H1 (cell line): Measurements from ENCODE around the gene MAGOH. TPM values are rescaled to one million over a fixed set of nuclear protein-coding genes. Genes with fewer than 3 reads are reported as not detected.

Experiments
- JUND ChIP-seq: IDR thresholded peaks from 2 replicates; pipeline ENCODE4 v1.6.1; 2011; ENCODE audit warnings: mild to moderate bottlenecking, improper control_type of control experiment, low read length
- KDM4A ChIP-seq: IDR thresholded peaks from one replicate; pipeline ENCODE4 v1.7.1; 2012; ENCODE audit warnings: low read depth, mild to moderate bottlenecking, moderate library complexity, low read length, inconsistent platforms; ENCODE audit not compliant: severe bottlenecking
- RFX5 ChIP-seq: IDR thresholded peaks from 2 replicates; pipeline ENCODE4 v1.6.1; 2011; ENCODE audit warnings: low read depth, low read length, improper control_type of control experiment, borderline replicate concordance
- SAP30 ChIP-seq: fragments of 300-600 bp; sonication (generic); IDR thresholded peaks from 2 replicates; pipeline ENCODE4 v1.7.1; 2012; ENCODE audit warnings: low read length, moderate library complexity, mild to moderate bottlenecking, inconsistent platforms; ENCODE audit not compliant: insufficient read depth, insufficient replicate concordance
- TBP ChIP-seq: IDR thresholded peaks from 2 replicates; pipeline ENCODE4 v1.6.1; 2011; ENCODE audit warnings: low read depth, low read length, improper control_type of control experiment
- TEAD4 ChIP-seq: IDR thresholded peaks from 2 replicates; pipeline ENCODE4 v1.6.1; 2012; ENCODE audit warnings: low read depth, low read length, inconsistent platforms, mixed read lengths
- polyA plus RNA-seq, 7 experiments: library from polyadenylated mRNA; depleted of rRNA in 3 of 7; stranded (reverse) in 5 of 7; unstranded in 2 of 7; fragments of >200 nt in 5 of 7; fragments of 200-250 nt in 2 of 7; gene quantifications; 1 replicate in 5 of 7; 2 replicates in 1 of 7; 4 replicates in 1 of 7; pipeline versions ENCODE4 v1.2.1 to v1.2.3, GENCODE V29; 2011 to 2013; ENCODE audit warnings: missing spikeins in 2 of 7, mixed read lengths in 2 of 7
- total RNA-seq: library from RNA; stranded (reverse); fragmentation: NEBNext Ultra II Directional; extraction: Animal tissue kit (Norgen Biotek cat#: 25700); gene quantifications from 2 replicates; pipeline ENCODE4 v1.2.1, GENCODE V29; 2021
- TF ChIP-seq, protein P1 (sequence below): fragments of 300-600 bp; sonication (generic); IDR thresholded peaks from 2 replicates; pipeline ENCODE4 v1.7.1; 2012; ENCODE audit warnings: low read length, moderate library complexity, mild to moderate bottlenecking, inconsistent platforms; ENCODE audit not compliant: insufficient replicate concordance

The MAGOH gene
- total and polyA plus RNA-seq, 2 of the 8 experiments (the other 6 are each of a cell fraction or from before 2014, with no cell fraction given): 46.9 to 74.3 TPM

DNA sequence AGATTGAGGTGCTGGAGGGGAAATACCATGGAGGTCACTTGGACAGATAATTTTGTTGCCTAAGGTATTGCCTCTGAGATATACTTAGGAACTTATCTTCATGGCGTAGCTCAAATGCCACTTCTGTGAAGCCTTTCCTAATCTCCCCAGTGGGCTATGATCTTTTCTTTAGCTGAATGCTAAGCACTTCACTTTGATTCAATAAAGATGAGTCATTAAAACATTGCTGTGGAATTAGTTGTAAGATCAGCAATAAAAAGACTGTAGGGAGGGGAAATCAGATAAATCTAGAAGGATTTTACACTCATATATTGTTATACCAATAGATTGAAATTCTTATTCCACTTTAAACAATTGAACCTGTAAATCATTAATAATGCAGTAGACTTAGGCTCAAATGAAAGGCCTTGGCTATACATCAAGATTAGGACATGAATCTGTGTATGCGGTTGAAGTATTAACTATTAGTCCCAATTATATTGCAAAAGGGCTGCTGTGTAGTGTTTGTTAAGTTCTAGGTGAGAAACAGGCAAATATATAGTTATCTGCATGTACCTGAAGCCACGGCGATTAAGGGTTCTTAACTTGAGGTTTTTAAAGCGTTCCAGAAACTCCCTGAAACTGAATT, 19.2 kb upstream of the MAGOH start (continued):
- TF ChIP-seq, protein P1, sequence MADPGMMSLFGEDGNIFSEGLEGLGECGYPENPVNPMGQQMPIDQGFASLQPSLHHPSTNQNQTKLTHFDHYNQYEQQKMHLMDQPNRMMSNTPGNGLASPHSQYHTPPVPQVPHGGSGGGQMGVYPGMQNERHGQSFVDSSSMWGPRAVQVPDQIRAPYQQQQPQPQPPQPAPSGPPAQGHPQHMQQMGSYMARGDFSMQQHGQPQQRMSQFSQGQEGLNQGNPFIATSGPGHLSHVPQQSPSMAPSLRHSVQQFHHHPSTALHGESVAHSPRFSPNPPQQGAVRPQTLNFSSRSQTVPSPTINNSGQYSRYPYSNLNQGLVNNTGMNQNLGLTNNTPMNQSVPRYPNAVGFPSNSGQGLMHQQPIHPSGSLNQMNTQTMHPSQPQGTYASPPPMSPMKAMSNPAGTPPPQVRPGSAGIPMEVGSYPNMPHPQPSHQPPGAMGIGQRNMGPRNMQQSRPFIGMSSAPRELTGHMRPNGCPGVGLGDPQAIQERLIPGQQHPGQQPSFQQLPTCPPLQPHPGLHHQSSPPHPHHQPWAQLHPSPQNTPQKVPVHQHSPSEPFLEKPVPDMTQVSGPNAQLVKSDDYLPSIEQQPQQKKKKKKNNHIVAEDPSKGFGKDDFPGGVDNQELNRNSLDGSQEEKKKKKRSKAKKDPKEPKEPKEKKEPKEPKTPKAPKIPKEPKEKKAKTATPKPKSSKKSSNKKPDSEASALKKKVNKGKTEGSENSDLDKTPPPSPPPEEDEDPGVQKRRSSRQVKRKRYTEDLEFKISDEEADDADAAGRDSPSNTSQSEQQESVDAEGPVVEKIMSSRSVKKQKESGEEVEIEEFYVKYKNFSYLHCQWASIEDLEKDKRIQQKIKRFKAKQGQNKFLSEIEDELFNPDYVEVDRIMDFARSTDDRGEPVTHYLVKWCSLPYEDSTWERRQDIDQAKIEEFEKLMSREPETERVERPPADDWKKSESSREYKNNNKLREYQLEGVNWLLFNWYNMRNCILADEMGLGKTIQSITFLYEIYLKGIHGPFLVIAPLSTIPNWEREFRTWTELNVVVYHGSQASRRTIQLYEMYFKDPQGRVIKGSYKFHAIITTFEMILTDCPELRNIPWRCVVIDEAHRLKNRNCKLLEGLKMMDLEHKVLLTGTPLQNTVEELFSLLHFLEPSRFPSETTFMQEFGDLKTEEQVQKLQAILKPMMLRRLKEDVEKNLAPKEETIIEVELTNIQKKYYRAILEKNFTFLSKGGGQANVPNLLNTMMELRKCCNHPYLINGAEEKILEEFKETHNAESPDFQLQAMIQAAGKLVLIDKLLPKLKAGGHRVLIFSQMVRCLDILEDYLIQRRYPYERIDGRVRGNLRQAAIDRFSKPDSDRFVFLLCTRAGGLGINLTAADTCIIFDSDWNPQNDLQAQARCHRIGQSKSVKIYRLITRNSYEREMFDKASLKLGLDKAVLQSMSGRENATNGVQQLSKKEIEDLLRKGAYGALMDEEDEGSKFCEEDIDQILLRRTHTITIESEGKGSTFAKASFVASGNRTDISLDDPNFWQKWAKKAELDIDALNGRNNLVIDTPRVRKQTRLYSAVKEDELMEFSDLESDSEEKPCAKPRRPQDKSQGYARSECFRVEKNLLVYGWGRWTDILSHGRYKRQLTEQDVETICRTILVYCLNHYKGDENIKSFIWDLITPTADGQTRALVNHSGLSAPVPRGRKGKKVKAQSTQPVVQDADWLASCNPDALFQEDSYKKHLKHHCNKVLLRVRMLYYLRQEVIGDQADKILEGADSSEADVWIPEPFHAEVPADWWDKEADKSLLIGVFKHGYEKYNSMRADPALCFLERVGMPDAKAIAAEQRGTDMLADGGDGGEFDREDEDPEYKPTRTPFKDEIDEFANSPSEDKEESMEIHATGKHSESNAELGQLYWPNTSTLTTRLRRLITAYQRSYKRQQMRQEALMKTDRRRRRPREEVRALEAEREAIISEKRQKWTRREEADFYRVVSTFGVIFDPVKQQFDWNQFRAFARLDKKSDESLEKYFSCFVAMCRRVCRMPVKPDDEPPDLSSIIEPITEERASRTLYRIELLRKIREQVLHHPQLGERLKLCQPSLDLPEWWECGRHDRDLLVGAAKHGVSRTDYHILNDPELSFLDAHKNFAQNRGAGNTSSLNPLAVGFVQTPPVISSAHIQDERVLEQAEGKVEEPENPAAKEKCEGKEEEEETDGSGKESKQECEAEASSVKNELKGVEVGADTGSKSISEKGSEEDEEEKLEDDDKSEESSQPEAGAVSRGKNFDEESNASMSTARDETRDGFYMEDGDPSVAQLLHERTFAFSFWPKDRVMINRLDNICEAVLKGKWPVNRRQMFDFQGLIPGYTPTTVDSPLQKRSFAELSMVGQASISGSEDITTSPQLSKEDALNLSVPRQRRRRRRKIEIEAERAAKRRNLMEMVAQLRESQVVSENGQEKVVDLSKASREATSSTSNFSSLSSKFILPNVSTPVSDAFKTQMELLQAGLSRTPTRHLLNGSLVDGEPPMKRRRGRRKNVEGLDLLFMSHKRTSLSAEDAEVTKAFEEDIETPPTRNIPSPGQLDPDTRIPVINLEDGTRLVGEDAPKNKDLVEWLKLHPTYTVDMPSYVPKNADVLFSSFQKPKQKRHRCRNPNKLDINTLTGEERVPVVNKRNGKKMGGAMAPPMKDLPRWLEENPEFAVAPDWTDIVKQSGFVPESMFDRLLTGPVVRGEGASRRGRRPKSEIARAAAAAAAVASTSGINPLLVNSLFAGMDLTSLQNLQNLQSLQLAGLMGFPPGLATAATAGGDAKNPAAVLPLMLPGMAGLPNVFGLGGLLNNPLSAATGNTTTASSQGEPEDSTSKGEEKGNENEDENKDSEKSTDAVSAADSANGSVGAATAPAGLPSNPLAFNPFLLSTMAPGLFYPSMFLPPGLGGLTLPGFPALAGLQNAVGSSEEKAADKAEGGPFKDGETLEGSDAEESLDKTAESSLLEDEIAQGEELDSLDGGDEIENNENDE: no peak
- TF ChIP-seq SAP30 (no peak), TBP (no peak), JUND (no peak), TEAD4 (no peak), KDM4A (no peak), RFX5 (no peak)
